HEK293 (cell line): ENCODE results near the gene KIFBP.

Experiments
- ZNF416 ChIP-seq: fragments of 450-650 bp; formaldehyde crosslinking; IDR thresholded peaks from 2 replicates; pipeline ENCODE4 v1.5.1; 2016; ENCODE audit warnings: missing biosample characterization, missing genetic modification characterization
- ZNF561 ChIP-seq: fragments of 450-650 bp; IDR thresholded peaks from 2 replicates; pipeline ENCODE4 v1.5.1; 2018; ENCODE audit warnings: missing biosample characterization, missing genetic modification characterization, borderline replicate concordance
- TF ChIP-seq, protein P1 (sequence below): sonication (generic); formaldehyde crosslinking; IDR thresholded peaks from 2 replicates; pipeline ENCODE4 v1.8.1; 2022; ENCODE audit warnings: mild to moderate bottlenecking, moderate library complexity, missing genetic modification reagents
- TF ChIP-seq, protein P2 (sequence below): fragments of 450-650 bp; formaldehyde crosslinking; IDR thresholded peaks from 2 replicates; pipeline ENCODE4 v1.5.1; 2017; ENCODE audit warnings: missing biosample characterization, mild to moderate bottlenecking, missing genetic modification characterization, moderate library complexity

DNA sequence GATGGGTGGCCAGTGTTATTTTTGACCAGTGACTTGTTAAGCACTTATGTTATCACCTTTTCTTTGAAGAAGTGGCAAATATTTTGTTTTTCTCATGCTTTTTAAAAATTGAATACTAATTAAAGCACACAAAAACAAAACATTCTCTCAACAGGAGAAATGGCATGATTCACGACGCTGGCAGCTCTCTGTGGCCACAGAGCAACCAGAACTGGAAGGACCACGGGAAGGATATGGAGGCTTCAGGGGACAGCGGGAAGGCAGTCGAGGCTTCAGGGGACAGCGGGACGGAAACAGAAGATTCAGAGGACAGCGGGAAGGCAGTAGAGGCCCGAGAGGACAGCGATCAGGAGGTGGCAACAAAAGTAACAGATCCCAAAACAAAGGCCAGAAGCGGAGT is 6.2 kb upstream of the KIFBP start:
- no peak for TF ChIP-seq ZNF561
- TF ChIP-seq, protein P1, sequence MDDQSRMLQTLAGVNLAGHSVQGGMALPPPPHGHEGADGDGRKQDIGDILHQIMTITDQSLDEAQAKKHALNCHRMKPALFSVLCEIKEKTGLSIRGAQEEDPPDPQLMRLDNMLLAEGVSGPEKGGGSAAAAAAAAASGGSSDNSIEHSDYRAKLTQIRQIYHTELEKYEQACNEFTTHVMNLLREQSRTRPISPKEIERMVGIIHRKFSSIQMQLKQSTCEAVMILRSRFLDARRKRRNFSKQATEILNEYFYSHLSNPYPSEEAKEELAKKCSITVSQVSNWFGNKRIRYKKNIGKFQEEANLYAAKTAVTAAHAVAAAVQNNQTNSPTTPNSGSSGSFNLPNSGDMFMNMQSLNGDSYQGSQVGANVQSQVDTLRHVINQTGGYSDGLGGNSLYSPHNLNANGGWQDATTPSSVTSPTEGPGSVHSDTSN (CRISPR knock-in tag): no peak
- no peak for TF ChIP-seq ZNF416 (tag by site-specific recombination)
- TF ChIP-seq, protein P2, sequence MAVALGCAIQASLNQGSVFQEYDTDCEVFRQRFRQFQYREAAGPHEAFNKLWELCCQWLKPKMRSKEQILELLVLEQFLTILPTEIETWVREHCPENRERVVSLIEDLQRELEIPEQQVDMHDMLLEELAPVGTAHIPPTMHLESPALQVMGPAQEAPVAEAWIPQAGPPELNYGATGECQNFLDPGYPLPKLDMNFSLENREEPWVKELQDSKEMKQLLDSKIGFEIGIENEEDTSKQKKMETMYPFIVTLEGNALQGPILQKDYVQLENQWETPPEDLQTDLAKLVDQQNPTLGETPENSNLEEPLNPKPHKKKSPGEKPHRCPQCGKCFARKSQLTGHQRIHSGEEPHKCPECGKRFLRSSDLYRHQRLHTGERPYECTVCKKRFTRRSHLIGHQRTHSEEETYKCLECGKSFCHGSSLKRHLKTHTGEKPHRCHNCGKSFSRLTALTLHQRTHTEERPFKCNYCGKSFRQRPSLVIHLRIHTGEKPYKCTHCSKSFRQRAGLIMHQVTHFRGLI: no peak
